GM21360 (cell line): ENCODE measurements around the gene KCNQ1.

Source experiments
- ATAC-seq: cut with Tn5 transposase; IDR thresholded peaks from one replicate; pipeline ENCODE4 v1.9.1; 2021; ENCODE audit warnings: mild to moderate bottlenecking, moderate library complexity; ENCODE audit not compliant: unreplicated experiment

The KCNQ1 gene

GRCh38 chr11:2737866-2738265, 293.1 kb downstream of the KCNQ1 start:
- ATAC-seq = no peak

GRCh38 chr11:2738551-2739431, 294.0 kb downstream of the KCNQ1 start:
- no peak for ATAC-seq

- ATAC-seq = no peak
Observed at GRCh38 chr11:2739531-2740274, 294.9 kb downstream of the KCNQ1 start.

GRCh38 chr11:2740275-2740940, 295.6 kb downstream of the KCNQ1 start:
- no peak for ATAC-seq

GRCh38 chr11:2741006-2741376, 296.2 kb downstream of the KCNQ1 start:
- no peak for ATAC-seq

GRCh38 chr11:2741377-2742131, 296.7 kb downstream of the KCNQ1 start:
- ATAC-seq = no peak

- no peak for ATAC-seq
Observed at GRCh38 chr11:2742201-2742600, 297.4 kb downstream of the KCNQ1 start.

GRCh38 chr11:2742611-2743426, 298.0 kb downstream of the KCNQ1 start:
- ATAC-seq = no peak

- ATAC-seq = no peak
Observed at GRCh38 chr11:2743427-2744110, 298.8 kb downstream of the KCNQ1 start.

- no peak for ATAC-seq
Observed at GRCh38 chr11:2744166-2744565, 299.4 kb downstream of the KCNQ1 start.

- no peak for ATAC-seq
Observed at GRCh38 chr11:2745511-2745910, 300.7 kb downstream of the KCNQ1 start.

- no peak for ATAC-seq
Observed at GRCh38 chr11:2746401-2747247, 301.8 kb downstream of the KCNQ1 start.

GRCh38 chr11:2747248-2748027, 302.6 kb downstream of the KCNQ1 start:
- ATAC-seq = no peak

- ATAC-seq = no peak
Observed at GRCh38 chr11:2748061-2748813, 303.4 kb downstream of the KCNQ1 start.

- ATAC-seq = no peak
Observed at GRCh38 chr11:2748814-2749554, 304.2 kb downstream of the KCNQ1 start.

GRCh38 chr11:2750101-2750681, 305.4 kb downstream of the KCNQ1 start:
- no peak for ATAC-seq
